Mammary epithelial cell (primary cell): Measurements from ENCODE around the gene CTDSPL.

Experiments
- EZH2 ChIP-seq: IDR thresholded peaks from 2 replicates; pipeline ENCODE4 v1.6.1; 2012; ENCODE audit warnings: low read length, inconsistent platforms, borderline replicate concordance
- TF ChIP-seq, protein P1 (sequence below), 2 donors: IDR thresholded peaks in 1 of 2; conservative IDR thresholded peaks in 1 of 2; 2 replicates each; pipeline ENCODE4 v1.5.1; 2011 to 2012; ENCODE audit warnings: inconsistent platforms in 2 of 2, low read length in 2 of 2, mild to moderate bottlenecking in 2 of 2, control low read depth in 1 of 2, low read depth in 1 of 2; ENCODE audit not compliant: insufficient read depth in 1 of 2; ENCODE audit errors: extremely low read depth in 1 of 2

DNA sequence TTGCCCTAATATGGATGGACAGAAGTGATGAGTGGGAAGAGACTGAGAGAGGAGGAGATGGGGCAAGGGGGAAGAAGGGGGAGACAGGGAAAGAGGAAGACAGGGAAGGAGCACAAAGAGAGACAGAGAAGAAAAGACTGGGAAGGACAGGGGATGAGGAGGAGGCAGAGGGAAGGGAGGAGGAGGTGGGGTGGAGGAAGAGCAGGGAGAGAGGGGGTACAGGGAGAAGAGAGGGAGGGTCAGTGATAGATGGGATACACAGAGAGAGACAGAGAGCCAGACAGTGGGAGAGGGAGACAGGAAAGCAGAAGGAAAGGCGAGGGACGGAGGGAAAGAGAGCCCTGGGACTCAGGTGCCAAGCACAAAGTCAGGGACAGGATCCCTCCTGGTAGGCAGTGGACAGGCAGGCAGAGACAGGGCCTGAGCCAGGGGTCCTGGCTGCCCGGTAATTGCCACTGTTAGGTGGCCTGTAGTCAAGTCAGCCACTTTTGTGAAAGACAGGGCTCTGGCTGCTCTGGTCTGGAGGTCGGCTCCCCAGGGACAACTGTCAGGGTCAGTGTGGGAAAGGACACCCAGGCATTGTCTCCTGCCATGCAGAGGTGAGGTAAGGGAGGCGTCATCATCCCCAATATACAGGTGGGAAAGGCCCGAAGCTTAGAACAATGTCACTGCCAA lies 138.7 kb downstream of the CTDSPL start:
- TF ChIP-seq, protein P1, sequence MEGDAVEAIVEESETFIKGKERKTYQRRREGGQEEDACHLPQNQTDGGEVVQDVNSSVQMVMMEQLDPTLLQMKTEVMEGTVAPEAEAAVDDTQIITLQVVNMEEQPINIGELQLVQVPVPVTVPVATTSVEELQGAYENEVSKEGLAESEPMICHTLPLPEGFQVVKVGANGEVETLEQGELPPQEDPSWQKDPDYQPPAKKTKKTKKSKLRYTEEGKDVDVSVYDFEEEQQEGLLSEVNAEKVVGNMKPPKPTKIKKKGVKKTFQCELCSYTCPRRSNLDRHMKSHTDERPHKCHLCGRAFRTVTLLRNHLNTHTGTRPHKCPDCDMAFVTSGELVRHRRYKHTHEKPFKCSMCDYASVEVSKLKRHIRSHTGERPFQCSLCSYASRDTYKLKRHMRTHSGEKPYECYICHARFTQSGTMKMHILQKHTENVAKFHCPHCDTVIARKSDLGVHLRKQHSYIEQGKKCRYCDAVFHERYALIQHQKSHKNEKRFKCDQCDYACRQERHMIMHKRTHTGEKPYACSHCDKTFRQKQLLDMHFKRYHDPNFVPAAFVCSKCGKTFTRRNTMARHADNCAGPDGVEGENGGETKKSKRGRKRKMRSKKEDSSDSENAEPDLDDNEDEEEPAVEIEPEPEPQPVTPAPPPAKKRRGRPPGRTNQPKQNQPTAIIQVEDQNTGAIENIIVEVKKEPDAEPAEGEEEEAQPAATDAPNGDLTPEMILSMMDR (conservative IDR thresholded peaks at IDR 0.05 in 1 of 2, IDR thresholded peaks at IDR 0.05 in 1 of 2; ENCODE audit: extremely low read depth in 1 of 2, insufficient read depth in 1 of 2, low read depth in 1 of 2, low read length in 2 of 2): no peak
- no peak for TF ChIP-seq EZH2
